OCI-LY3 (cell line): Measurements from ENCODE around the gene LAMC1.

Experiments used
- EZH2phosphoT487 ChIP-seq: fragments of 200-600 bp; shearing (Covaris generic); IDR thresholded peaks from 2 replicates; pipeline ENCODE4 v1.6.1; 2018; ENCODE audit warnings: antibody characterized with exemption, mixed run types, low read depth
- TF ChIP-seq, protein P1 (sequence below): fragments of 200-600, 300-600 bp; sonication (generic); IDR thresholded peaks from 2 replicates; pipeline ENCODE4 v1.5.1; 2014; ENCODE audit warnings: antibody characterized with exemption, low read length, low read depth

DNA sequence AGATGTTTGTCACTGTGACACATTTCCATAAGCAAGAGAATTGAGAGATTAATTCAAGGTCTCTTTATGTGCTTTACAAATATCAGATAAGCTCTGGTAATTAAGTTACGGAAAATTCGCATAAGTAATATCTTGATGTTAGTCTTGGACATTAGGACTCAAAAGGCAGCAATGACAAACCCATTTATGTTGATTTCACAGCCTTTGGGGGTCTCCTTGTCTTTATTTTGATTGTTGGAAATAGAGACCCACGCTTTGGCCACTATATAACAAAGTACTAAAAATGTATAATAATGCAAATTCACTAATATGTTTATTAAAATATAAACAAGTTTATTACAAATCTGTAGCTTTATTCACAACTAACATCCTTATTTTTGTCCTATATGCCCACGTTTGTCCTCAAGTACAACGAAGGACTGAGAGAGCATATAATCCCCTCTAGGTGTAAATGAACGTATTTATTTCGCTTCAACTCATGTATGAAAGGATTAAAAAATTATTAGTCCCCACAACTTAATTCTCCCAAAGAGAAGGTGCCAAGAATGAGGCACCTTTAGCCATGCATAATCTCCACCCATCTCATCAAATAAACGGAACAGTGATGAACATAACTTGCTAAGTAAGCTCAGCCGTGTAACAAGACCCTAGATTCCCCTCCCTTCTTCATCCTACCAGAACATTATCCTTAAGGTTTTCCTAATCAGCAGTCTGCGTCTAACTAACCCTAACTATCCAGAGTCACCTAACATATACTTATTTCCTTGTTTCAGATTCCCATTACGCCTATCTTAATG, 1.6 kb upstream of the LAMC1 start:
- no peak for TF ChIP-seq EZH2phosphoT487
- TF ChIP-seq, protein P1, sequence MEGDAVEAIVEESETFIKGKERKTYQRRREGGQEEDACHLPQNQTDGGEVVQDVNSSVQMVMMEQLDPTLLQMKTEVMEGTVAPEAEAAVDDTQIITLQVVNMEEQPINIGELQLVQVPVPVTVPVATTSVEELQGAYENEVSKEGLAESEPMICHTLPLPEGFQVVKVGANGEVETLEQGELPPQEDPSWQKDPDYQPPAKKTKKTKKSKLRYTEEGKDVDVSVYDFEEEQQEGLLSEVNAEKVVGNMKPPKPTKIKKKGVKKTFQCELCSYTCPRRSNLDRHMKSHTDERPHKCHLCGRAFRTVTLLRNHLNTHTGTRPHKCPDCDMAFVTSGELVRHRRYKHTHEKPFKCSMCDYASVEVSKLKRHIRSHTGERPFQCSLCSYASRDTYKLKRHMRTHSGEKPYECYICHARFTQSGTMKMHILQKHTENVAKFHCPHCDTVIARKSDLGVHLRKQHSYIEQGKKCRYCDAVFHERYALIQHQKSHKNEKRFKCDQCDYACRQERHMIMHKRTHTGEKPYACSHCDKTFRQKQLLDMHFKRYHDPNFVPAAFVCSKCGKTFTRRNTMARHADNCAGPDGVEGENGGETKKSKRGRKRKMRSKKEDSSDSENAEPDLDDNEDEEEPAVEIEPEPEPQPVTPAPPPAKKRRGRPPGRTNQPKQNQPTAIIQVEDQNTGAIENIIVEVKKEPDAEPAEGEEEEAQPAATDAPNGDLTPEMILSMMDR, result no peak
